Measurements from ENCODE around the gene JCAD. TPM values are rescaled to one million over a fixed set of nuclear protein-coding genes. Genes with fewer than 3 reads are reported as not detected.

Gene JCAD
- total RNA-seq, 1 experiment from 2014 or later, result 0.54 TPM

- intact Hi-C loops (cut with micrococcal nuclease; ENCODE audit: unreplicated experiment), result no loop called here
- Mint-ChIP-seq H3K36me3 (ENCODE audit: insufficient read depth, unreplicated experiment) (no peaks in the 10 kb centered on the region), H3K27me3 (ENCODE audit: unreplicated experiment) (peaks cover 75% of the 10 kb centered on the region), H3K4me3 (ENCODE audit: low read depth, unreplicated experiment) (no peak overlapping the region), H3K27ac (ENCODE audit: unreplicated experiment) (no peak overlapping the region), H3K4me1 (ENCODE audit: low read depth, unreplicated experiment) (no peaks in the 10 kb centered on the region), H3K9me3 (ENCODE audit: low read depth, unreplicated experiment) (no peaks in the 10 kb centered on the region)
- no TSS peak for BruUV-seq (replicated peaks)
- no peak for DNase-seq
- CTCF ChIA-PET, result no interaction called here
- no peak for TF ChIP-seq CTCF (IDR thresholded peaks at IDR 0.05; ENCODE audit: unreplicated experiment)
Measured at GRCh38 chr10:30079408-30079807, 20.0 kb upstream of the JCAD start.

GRCh38 chr10:30075481-30075880 lies 16.1 kb upstream of the JCAD start:
- Mint-ChIP-seq H3K9me3 (ENCODE audit: low read depth, unreplicated experiment) (no peaks in the 10 kb centered on the region), H3K4me1 (ENCODE audit: low read depth, unreplicated experiment) (no peaks in the 10 kb centered on the region), H3K27ac (ENCODE audit: unreplicated experiment) (no peak overlapping the region), H3K36me3 (ENCODE audit: insufficient read depth, unreplicated experiment) (no peaks in the 10 kb centered on the region), H3K27me3 (ENCODE audit: unreplicated experiment) (peaks cover 70% of the 10 kb centered on the region), H3K4me3 (ENCODE audit: low read depth, unreplicated experiment) (no peak overlapping the region)
- no TSS peak for BruUV-seq (replicated peaks)
- no peak for TF ChIP-seq CTCF (IDR thresholded peaks at IDR 0.05; ENCODE audit: unreplicated experiment)
- intact Hi-C loops (cut with micrococcal nuclease; ENCODE audit: unreplicated experiment), result no loop called here
- DNase-seq, result no peak
- CTCF ChIA-PET, result no interaction called here

GRCh38 chr10:30074933-30075332 lies 15.5 kb upstream of the JCAD start:
- Mint-ChIP-seq H3K4me1 (ENCODE audit: low read depth, unreplicated experiment) (no peaks in the 10 kb centered on the region), H3K4me3 (ENCODE audit: low read depth, unreplicated experiment) (no peak overlapping the region), H3K36me3 (ENCODE audit: insufficient read depth, unreplicated experiment) (no peaks in the 10 kb centered on the region), H3K9me3 (ENCODE audit: low read depth, unreplicated experiment) (no peaks in the 10 kb centered on the region), H3K27me3 (ENCODE audit: unreplicated experiment) (peaks cover 64% of the 10 kb centered on the region), H3K27ac (ENCODE audit: unreplicated experiment) (no peak overlapping the region)
- CTCF ChIA-PET, result no interaction called here
- no peak for DNase-seq
- no TSS peak for BruUV-seq (replicated peaks)
- no peak for TF ChIP-seq CTCF (IDR thresholded peaks at IDR 0.05; ENCODE audit: unreplicated experiment)
- intact Hi-C loops (cut with micrococcal nuclease; ENCODE audit: unreplicated experiment), result no loop called here

- BruUV-seq (replicated peaks), result no TSS peak
- no peak overlapping the region for H3K4me3 Mint-ChIP-seq (ENCODE audit: low read depth, unreplicated experiment)
- peaks cover 60% of the 10 kb centered on the region for H3K27me3 Mint-ChIP-seq (ENCODE audit: unreplicated experiment)
- H3K36me3 Mint-ChIP-seq (ENCODE audit: insufficient read depth, unreplicated experiment), result no peaks in the 10 kb centered on the region
- no peak for TF ChIP-seq CTCF (IDR thresholded peaks at IDR 0.05; ENCODE audit: unreplicated experiment)
- DNase-seq, result no peak
- H3K9me3 Mint-ChIP-seq (ENCODE audit: low read depth, unreplicated experiment), result no peaks in the 10 kb centered on the region
- intact Hi-C loops (cut with micrococcal nuclease; ENCODE audit: unreplicated experiment), result no loop called here
- H3K4me1 Mint-ChIP-seq (ENCODE audit: low read depth, unreplicated experiment), result no peaks in the 10 kb centered on the region
- no peak overlapping the region for H3K27ac Mint-ChIP-seq (ENCODE audit: unreplicated experiment)
- CTCF ChIA-PET, result interaction anchor here (0.6 kb wide), 1 partner anchor 412 kb away, joined by 6 read pairs; no protein-coding TSS in a partner anchor
Measured at GRCh38 chr10:30074090-30074489, 14.7 kb upstream of the JCAD start.

- intact Hi-C loops (cut with micrococcal nuclease; ENCODE audit: unreplicated experiment), result no loop called here
- Mint-ChIP-seq H3K4me1 (ENCODE audit: low read depth, unreplicated experiment) (no peaks in the 10 kb centered on the region), H3K36me3 (ENCODE audit: insufficient read depth, unreplicated experiment) (peaks cover 1% of the 10 kb centered on the region), H3K9me3 (ENCODE audit: low read depth, unreplicated experiment) (no peaks in the 10 kb centered on the region), H3K27ac (ENCODE audit: unreplicated experiment) (no peak overlapping the region), H3K27me3 (ENCODE audit: unreplicated experiment) (peaks cover 59% of the 10 kb centered on the region), H3K4me3 (ENCODE audit: low read depth, unreplicated experiment) (no peak overlapping the region)
- TF ChIP-seq CTCF (IDR thresholded peaks at IDR 0.05; ENCODE audit: unreplicated experiment), result no peak
- no TSS peak for BruUV-seq (replicated peaks)
- CTCF ChIA-PET, result interaction anchor here (0.6 kb wide), 1 partner anchor 412 kb away, joined by 6 read pairs; no protein-coding TSS in a partner anchor
- no peak for DNase-seq
Measured at GRCh38 chr10:30073767-30074060, 14.3 kb upstream of the JCAD start.

Measured in Calu3 (cell line).